T-helper 1 cell treated with Interleukin-12 subunit alpha and Interleukin-12 subunit beta and Interleukin-4 antibody, amounts not matched to agents 30 μg/mL and 1 μg/mL, for 36 hours (primary cell): ENCODE results near the gene ZNF217.
A peak's percentile ranks its signal among the peaks of the same experiment; 100 is the strongest.
"Not testable (repeated sequence)": the region's sequence is repeated elsewhere in the genome, so short reads cannot be mapped to it uniquely, and the experiment has no call there.

Experiments used
- H3K27ac Mint-ChIP-seq: one replicate; pipeline ENCODE4 v1.8.0; 2021; ENCODE audit warnings: mild to moderate bottlenecking, mixed read lengths
- H3K27me3 Mint-ChIP-seq: one replicate; pipeline ENCODE4 v1.8.0; 2021; ENCODE audit warnings: low read depth, mixed read lengths
- H3K36me3 Mint-ChIP-seq: one replicate; pipeline ENCODE4 v1.8.0; 2021; ENCODE audit warnings: low read depth, mixed read lengths
- H3K4me1 Mint-ChIP-seq: one replicate; pipeline ENCODE4 v1.8.0; 2021; ENCODE audit warnings: low read depth, mixed read lengths
- H3K4me3 Mint-ChIP-seq: one replicate; pipeline ENCODE4 v1.8.0; 2021; ENCODE audit warnings: mild to moderate bottlenecking, moderate library complexity, mixed read lengths
- H3K9me3 Mint-ChIP-seq: one replicate; pipeline ENCODE4 v1.8.0; 2021; ENCODE audit warnings: mixed read lengths

Gene ZNF217

DNA sequence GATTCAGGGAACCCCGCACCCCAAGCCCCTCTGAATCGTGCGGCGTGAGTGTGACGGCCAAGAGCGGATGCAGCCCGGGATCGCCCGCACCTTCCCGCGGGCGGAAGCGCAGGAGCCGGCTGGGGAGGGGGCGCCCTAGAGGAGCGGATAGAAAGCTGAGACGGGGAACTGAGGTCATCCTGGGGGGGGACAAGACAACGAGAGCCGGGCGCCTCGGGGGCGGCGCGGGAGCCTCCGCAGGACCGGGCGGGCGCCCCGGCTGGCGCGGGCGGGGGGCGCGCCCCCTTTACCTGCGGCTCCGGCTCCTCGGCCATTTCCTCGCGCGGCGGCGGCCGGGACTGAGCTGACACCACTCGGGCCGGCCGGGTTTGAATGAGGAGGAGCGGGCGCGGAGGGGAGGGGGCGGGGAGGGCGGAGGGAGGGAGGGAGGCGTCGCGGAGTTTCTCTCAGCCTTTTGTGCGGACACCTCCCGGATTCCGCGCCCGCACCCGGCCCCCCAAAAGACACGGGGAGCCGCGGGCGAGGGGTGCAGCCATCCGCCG lies at the start of gene ZNF217:
TSS of gene ZNF217 (minus strand) at position 374 of the 542 bp plus-strand sequence. CDS start 11,013 bp downstream, outside the sequence.
- H3K9me3 Mint-ChIP-seq, H3K27me3 Mint-ChIP-seq: not testable (repeated sequence)
- peaks cover 24% of the 10 kb centered on the region for H3K36me3 Mint-ChIP-seq
- H3K4me1 Mint-ChIP-seq = peaks cover 53% of the 10 kb centered on the region
- H3K4me3 Mint-ChIP-seq = peak within 1 kb of the TSS; percentile 89
- H3K27ac Mint-ChIP-seq = peak within 1 kb of the TSS; percentile 98

DNA sequence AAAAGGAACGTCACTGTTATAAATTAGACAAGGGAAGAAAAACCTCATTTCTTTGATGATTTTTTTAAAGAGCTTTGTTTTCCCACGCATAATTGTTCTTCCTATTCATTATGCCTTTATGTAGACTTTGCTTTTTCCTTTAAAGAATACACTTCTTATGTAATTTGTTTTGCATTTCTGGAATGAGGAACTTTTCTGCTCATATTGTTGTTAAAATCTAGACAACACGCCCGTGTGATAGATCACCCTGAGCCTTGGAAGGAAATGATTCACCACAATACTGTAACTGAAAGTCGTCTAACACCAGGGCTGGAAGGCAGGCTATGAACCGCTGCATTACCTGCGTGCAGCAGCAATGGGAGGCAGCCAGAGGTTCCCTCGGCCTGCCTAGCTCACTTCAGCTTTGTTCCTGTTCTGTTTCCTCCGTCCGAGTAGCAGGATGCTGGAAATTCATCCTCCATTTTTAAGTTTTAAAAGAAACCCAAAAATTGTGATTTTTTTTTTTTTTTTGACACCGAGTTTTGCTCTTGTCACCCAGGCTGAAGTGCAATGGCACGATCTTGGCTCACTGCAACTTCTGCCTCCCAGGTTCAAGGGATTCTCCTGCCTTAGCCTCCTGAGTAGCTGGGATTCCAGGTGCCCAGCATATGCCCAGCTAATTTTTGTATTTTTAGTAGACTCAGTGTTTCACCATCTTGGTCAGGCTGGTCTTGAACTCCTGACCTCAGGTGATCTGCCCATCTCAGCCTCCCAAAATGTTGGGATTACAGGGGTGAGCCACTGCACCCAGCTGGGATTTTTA lies 49.6 kb upstream of the ZNF217 start:
- Mint-ChIP-seq H3K4me3 (peak overlapping the region; percentile 77), H3K36me3 (no peaks in the 10 kb centered on the region), H3K27ac (peak overlapping the region; percentile 98), H3K27me3 (no peaks in the 10 kb centered on the region), H3K4me1 (peaks cover 31% of the 10 kb centered on the region), H3K9me3 (no peaks in the 10 kb centered on the region)

- H3K4me3 Mint-ChIP-seq = peak overlapping the region; percentile 77
- H3K36me3 Mint-ChIP-seq = no peaks in the 10 kb centered on the region
- peaks cover 31% of the 10 kb centered on the region for H3K4me1 Mint-ChIP-seq
- H3K9me3 Mint-ChIP-seq = no peaks in the 10 kb centered on the region
- H3K27ac Mint-ChIP-seq = peak overlapping the region; percentile 98
- no peaks in the 10 kb centered on the region for H3K27me3 Mint-ChIP-seq
These were observed 48.8 kb upstream of the ZNF217 start for GRCh38 chr20:53642196-53643030.

GRCh38 chr20:53639647-53640440 lies 46.2 kb upstream of the ZNF217 start:
- H3K4me1 Mint-ChIP-seq = peaks cover 40% of the 10 kb centered on the region
- H3K36me3 Mint-ChIP-seq = peaks cover 4% of the 10 kb centered on the region
- H3K27ac Mint-ChIP-seq = no peak overlapping the region
- no peak overlapping the region for H3K4me3 Mint-ChIP-seq
- no peaks in the 10 kb centered on the region for H3K27me3 Mint-ChIP-seq
- H3K9me3 Mint-ChIP-seq = no peaks in the 10 kb centered on the region

- no peaks in the 10 kb centered on the region for H3K27me3 Mint-ChIP-seq
- H3K4me1 Mint-ChIP-seq = peaks cover 41% of the 10 kb centered on the region
- no peak overlapping the region for H3K27ac Mint-ChIP-seq
- peaks cover 4% of the 10 kb centered on the region for H3K36me3 Mint-ChIP-seq
- no peaks in the 10 kb centered on the region for H3K9me3 Mint-ChIP-seq
- no peak overlapping the region for H3K4me3 Mint-ChIP-seq
These were observed 45.5 kb upstream of the ZNF217 start for GRCh38 chr20:53639128-53639527.

GRCh38 chr20:53637310-53637709 lies 43.7 kb upstream of the ZNF217 start:
- H3K4me1 Mint-ChIP-seq = peaks cover 33% of the 10 kb centered on the region
- not testable (repeated sequence) for H3K9me3 Mint-ChIP-seq

DNA sequence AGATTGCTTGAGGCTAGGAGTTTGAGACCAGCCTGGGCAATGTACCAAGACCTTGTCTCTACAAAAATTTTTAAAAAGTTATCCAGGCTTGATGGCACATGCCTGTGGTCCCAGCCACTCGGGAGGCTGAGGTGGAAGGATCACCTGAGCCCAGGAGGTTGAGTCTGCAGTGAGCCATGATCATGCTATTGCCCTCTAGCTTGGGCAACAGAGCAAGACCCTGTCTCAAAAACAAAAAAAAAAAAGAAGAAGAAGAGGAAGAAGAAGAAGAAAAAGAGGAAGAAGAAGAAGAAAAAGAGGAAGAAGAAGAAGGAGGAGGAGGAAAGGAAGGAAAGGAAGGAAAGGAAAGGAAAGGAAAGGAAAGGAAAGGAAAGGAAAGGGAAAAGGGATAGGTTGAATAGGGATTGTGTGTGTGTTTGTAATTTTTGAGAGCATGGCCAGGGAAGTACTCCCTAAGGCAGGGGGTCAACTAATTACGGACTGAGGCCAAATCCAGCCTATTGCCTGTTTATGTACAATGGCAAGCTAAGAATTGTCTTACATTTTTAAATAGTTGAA lies 43.0 kb upstream of the ZNF217 start:
- Mint-ChIP-seq H3K27ac (peak overlapping the region; percentile 23), H3K36me3 (peaks cover 4% of the 10 kb centered on the region), H3K27me3 (no peaks in the 10 kb centered on the region), H3K4me1 (peaks cover 29% of the 10 kb centered on the region), H3K9me3 (no peaks in the 10 kb centered on the region), H3K4me3 (no peak overlapping the region)

More at GRCh38 chr20:53637310-53637709, 43.7 kb upstream of the ZNF217 start:
- not testable (repeated sequence) for H3K4me3 Mint-ChIP-seq, H3K27ac Mint-ChIP-seq, H3K36me3 Mint-ChIP-seq, H3K27me3 Mint-ChIP-seq

GRCh38 chr20:53635221-53635620 lies 41.6 kb upstream of the ZNF217 start:
- Mint-ChIP-seq H3K4me1 (peaks cover 21% of the 10 kb centered on the region), H3K9me3 (no peaks in the 10 kb centered on the region), H3K4me3 (no peak overlapping the region), H3K27ac (no peak overlapping the region), H3K36me3 (peaks cover 4% of the 10 kb centered on the region), H3K27me3 (no peaks in the 10 kb centered on the region)

- H3K27ac Mint-ChIP-seq = no peak overlapping the region
- H3K4me3 Mint-ChIP-seq = no peak overlapping the region
- peaks cover 20% of the 10 kb centered on the region for H3K4me1 Mint-ChIP-seq
- no peaks in the 10 kb centered on the region for H3K9me3 Mint-ChIP-seq
- peaks cover 4% of the 10 kb centered on the region for H3K36me3 Mint-ChIP-seq
- H3K27me3 Mint-ChIP-seq = no peaks in the 10 kb centered on the region
These were observed 38.4 kb upstream of the ZNF217 start for GRCh38 chr20:53631909-53632662.

DNA sequence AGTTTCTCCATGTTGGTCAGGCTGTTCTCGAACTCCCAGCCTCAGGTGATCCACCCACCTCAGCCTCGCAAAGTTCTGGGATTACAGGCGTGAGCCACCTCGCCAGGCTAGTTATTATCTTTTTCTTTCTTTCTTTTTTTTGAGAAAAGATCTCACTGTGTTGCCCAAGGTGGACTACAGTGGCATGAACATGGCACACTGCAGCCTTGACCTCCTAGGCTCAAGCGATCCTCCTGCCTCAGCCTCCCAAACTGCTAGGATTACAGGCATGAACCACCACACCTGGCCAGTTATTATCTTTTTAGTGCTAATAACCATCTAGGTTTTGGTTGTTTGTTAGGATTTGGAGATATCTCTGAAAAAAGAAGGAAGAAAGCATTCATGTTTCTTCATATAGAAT lies 35.8 kb upstream of the ZNF217 start:
- no peaks in the 10 kb centered on the region for H3K9me3 Mint-ChIP-seq
- no peaks in the 10 kb centered on the region for H3K36me3 Mint-ChIP-seq
- peaks cover 4% of the 10 kb centered on the region for H3K4me1 Mint-ChIP-seq
- no peak overlapping the region for H3K27ac Mint-ChIP-seq
- H3K27me3 Mint-ChIP-seq = no peaks in the 10 kb centered on the region
- H3K4me3 Mint-ChIP-seq = no peak overlapping the region

DNA sequence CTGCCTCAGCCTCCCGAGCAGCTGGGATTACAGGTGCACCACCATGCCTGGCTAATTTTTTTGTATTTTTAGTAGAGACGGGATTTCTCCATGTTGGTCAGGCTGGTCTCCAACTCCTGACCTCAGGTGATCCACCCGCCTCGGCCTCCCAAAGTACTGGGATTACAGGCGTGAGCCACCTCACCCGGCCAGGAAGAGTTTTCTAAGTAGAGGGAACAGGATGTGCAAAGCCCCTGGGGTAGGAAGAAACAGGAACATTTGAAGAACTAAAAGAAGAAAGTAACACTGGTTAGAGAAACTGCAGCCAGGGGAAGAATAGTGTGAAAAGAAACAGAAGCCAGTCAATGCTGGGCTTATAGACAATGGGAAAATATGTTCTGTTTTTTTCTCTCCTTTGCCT lies 35.1 kb upstream of the ZNF217 start:
- H3K9me3 Mint-ChIP-seq, H3K27ac Mint-ChIP-seq, H3K27me3 Mint-ChIP-seq, H3K4me1 Mint-ChIP-seq, H3K4me3 Mint-ChIP-seq, H3K36me3 Mint-ChIP-seq: not testable (repeated sequence)

GRCh38 chr20:53628076-53628475 lies 34.4 kb upstream of the ZNF217 start:
- Mint-ChIP-seq H3K9me3 (no peaks in the 10 kb centered on the region), H3K36me3 (no peaks in the 10 kb centered on the region), H3K27me3 (no peaks in the 10 kb centered on the region), H3K4me3 (no peak overlapping the region), H3K4me1 (peaks cover 12% of the 10 kb centered on the region), H3K27ac (no peak overlapping the region)

DNA sequence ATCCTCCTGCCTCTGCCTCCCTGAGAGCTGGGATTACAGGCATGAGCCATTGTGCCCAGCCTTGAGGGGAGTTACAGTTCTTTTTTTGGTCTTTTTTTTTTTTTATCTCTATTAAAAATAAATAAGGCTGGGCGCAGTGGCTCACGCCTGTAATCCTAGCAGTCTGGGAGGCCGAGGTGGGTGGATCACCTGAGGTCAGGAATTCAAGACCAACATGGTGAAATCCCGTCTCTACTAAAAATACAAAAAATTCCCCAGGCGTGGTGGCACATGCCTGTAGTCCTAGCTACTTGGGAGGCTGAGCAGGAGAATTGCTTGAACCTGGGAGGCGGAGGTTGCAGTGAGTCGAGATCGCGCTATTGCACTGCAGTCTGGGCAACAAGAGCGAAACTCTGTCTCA lies 33.4 kb upstream of the ZNF217 start:
- not testable (repeated sequence) for H3K4me3 Mint-ChIP-seq, H3K27me3 Mint-ChIP-seq, H3K27ac Mint-ChIP-seq, H3K36me3 Mint-ChIP-seq, H3K9me3 Mint-ChIP-seq
- peaks cover 21% of the 10 kb centered on the region for H3K4me1 Mint-ChIP-seq
